HG03575 (cell line): Measurements from ENCODE around the gene ETS2.

ENCODE experiments used
- ATAC-seq: cut with Tn5 transposase; IDR thresholded peaks from one replicate; pipeline ENCODE4 v1.9.1; 2021; ENCODE audit not compliant: unreplicated experiment, insufficient number of reproducible peaks, low FRiP score; ENCODE audit errors: extremely low read depth

The ETS2 gene

DNA sequence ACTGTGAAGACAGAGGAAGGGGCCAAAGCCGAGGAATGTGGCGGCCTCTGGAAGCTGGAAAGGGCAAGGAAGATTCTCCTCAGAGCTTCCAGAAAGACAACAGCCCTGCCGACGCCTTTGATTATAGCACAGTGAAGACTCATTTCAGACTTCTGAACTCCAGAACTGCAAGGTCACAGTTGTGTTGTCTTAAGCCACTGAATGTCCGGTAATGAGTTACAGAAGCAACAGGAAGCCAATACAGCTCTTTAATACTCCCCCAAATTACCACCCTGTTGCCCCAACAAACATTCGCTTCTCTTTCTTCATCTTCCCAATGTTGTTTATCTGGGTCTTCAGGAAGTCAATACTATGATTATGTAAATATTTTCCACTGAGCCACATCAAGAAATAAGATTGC is 44.0 kb downstream of the ETS2 start:
- no peak for ATAC-seq

DNA sequence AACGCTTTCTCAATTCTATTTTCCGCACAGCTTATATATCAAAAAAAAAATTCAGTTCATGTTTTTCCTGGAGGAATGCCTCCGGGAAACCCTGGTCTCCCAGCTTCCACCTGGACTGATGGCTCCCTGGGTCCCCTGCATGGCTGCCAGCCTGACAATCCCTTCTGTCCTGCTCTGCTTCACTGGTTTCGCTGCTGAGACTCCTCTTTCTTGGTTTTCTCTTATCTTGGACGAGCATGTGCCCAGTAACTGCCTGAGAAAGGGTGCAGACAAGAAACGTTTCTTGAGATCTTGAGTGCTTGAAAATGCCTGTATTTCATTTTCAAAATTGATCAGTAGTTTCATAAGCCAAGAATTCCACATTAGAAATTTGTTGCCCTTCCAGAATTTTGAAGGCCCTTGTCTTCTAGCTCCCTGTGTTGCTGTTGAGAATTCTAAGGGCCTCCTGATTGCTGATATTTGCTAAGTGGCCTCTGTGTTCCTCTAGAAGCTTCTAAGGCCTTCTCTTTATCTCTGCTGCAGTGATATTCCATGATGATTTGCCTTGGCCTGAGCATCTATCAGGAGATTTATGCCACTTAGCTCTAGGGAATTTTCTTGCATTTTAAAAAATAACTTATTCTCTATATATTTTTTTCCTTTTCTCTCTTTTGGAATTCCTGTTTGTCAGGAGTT is 44.7 kb downstream of the ETS2 start:
- no peak for ATAC-seq

DNA sequence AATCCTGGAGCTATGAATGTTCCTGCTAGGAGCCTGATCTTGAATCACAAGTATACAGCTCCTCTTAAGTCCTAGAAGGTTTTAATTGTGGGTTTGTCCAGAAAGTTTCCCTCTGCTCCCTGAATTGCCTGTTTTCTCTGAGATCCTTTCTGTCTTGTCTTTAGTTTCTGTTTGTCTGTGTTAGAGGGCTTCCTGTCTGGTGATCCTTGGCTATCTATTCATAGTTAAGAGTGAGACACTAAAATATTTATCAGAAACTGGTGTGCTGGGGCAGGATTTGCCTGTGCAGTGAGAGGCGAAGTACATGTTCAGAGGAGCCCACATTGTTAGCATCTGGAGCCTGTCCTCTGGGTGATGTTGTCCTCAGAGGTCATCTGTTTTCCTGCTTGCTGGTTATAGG is 45.4 kb downstream of the ETS2 start:
- no peak for ATAC-seq

DNA sequence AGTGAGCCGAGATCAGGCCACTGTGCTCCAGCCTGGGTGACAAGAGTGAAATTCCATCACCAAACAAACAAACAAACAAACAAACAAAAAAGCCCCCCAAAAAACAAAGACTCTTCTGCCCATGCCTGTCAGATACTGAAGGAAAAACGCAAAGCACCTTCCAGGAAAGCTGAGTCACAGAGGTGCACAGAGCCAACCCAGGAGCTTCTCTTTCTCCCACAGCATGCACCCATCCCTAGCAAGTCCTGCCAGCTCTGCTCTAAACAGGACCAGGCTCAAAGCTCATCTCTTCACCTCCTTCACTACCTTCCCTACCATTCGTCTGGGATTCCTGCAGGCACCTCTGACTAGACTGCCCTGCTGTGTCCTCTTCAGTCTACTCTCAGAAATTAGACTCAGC is 46.5 kb downstream of the ETS2 start:
- no peak for ATAC-seq

DNA sequence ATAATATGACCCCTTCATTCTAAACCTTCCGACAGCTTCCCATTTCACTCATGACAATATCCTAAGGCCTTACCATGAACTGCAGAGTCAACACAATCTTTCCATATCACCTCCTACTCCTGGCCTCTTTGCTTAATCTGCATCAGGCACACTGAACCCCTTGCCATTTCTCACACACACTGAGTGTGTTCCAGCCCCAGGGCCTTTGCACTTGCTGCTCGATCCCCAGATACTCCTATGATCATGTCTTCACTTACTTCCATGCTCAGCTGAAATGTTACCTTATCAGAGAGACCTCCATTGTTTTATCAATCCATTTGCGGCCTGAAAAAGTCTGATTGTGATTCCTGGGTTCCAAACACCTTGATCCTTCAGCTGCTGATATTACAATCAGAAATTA is 47.0 kb downstream of the ETS2 start:
- no peak for ATAC-seq

DNA sequence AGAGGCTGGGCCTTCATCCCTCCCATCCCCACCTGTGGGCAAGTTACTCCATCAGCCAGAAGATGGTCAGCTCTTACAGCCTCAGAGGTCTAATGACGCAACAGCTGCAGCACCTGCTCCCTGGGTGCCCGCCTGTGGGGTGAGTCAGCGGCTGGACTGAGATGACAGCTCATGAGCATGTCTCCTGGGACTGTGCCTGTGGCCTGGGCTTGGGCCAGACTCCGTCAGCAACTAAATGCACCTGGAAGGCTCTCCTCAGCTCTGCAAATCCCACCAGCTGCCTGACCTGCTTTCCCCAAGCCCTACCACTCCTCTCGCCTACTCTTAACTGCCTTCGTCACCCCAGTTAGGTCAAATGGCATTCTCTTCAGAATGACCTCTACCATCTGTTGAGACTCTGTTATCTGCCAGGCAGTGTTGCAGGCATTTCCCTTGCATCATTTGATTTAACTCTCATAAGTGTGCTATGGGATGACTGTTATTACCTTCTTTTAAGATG is 47.7 kb downstream of the ETS2 start:
- ATAC-seq: no peak

DNA sequence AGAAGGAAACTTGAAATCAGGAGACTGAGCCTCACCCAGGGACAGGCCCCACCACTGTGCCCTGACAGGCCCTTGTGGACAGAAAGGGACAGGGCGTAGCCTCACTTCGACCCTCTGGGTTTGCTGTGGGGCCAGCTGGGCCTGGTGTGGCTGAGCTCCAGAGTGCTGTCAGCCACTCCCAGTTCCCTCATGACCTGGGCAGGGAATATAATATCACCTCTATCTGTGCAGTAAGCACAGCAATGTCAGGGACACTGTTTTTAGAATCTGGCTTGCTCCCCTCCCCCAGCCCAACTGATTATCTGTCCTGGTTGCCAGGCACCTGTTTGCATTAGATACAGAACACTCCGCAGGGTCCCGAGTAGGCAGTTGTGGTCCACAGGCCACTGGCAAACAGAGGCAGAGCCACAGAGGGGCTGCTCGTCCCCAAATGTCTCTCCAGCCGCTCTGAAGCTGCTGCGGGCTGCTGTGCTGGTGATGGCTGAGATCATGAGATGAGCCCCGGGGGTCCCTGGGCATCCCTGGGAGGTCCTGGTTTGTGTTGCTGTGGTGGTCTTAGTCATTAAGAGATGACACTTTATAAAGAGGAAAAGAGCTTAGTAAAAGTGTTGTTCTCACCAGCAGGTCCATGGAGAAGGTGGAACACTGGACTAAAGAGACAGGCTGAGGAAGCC is 51.6 kb downstream of the ETS2 start:
- no peak for ATAC-seq

DNA sequence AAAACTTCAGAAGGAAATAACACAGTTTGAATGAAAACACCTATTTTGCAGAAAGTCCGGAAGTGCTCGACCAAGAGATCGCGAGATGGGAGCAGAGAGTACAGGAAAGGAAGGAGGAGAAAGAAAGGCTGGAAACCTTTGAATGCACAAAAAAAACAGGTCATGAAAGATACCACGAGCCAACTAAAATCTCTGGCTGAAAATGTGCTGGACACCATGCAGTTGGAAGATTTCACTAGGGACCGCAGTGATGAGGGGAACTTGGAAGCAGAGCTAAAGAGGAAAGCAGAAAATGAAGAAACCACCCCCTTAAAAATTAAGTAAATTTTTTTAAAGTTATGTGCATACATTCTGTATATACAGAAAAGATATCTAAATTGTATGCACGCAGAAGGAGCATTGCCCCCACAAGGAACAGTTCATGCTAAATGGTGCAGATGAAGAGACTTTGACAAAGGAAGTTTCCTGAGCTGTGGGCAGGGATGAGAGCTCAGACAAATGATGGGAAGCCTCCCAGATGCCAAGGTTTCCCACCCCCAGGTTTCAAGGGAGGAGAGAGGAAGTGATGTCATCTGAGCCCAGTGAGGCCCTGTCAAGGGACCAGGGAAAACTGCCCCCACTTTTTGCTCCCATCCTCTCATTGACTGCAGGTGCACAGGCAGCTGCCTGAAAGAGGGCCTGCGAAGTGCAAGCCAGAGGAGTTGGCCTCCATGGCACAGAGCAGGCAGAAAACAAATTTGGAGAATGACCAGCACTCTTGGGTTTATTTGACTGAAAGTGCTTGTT is 52.5 kb downstream of the ETS2 start:
- ATAC-seq: no peak

DNA sequence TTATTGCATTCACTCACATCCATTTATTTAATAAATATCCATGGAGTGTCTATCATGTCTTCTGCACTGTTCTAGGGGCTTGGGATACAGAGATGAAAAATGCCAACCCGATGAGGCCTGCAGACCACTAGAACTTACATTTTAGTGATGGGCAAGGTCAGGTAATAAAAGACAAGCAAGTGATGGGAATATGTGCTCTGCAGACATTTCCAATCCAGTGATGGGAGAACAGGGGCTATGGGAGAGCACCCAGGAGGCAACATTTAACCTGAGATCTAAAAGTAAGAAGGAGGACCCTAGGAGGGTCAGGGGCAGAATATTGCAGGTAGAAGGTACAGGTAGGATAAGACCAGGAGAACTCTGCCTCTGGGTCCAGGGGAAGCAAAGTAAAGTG is 53.1 kb downstream of the ETS2 start:
- ATAC-seq: no peak

DNA sequence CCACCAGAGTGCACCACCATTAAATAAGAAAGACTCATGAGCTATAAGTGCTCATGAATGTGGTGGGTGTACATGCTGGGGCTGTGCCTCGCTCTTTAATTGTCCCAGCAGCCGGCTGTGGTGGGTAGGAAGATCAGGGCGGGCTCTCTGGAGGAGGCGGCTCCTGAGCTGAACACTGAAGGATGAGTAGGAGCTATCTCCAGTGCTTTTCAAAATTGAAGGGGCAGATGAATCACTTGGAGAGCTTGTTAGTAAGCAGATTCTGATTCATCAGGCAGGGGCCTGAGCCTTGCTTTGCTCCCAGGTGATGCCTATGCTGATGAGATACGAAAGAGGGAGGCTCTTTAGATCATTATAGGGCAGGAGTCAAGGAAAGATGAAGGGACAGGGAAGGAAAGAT is 54.1 kb downstream of the ETS2 start:
- no peak for ATAC-seq

DNA sequence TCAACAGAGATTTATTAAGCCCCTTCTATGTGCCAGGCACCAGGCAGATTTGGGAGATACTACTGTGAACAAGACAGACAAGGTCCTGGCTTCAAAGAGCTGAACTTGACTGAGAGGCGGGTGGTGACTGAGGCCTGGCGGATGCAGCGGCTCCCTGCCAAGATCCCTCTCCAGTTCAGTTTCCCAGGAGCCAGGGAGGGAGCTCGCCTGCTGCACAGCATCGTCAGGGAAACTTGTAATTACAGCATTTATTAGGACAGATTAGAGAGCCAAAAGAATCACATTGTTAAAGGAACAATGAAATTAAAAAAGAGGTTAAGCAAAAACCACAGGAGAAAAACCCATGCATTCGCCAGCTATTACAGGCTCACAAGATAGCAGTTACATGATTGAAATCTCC is 55.3 kb downstream of the ETS2 start:
- no peak for ATAC-seq

DNA sequence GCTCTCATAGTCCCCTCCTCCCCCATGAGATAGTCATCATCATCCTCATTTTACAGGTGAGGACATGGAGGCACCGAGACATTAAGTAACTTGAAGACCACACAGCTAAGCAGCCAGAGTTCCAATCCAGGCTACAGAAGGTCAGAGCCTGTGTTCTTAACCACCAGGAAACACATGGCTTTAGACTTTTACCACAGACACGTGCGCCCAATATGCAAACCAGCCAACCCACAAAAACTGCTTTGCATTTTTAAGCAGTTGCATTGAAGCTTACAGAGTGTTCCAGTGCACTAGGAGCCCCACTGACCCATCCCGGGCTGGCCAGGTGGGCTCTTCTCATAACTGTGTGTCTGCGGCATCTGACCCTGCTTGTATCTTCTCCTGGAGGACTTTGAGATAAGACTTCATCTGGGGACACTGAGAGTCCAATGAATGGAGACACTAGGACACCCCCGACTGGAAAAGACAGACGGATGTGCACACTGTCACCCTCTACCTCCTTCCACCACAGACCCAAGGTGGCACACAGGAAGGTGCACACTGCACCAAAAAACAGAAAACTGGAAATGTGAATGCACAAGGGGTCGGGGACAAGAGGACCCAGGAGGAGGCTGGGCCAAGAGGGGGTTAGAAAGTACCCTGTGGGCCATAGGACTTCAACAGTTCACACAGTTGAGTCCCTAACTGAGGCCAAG is 56.4 kb downstream of the ETS2 start:
- no peak for ATAC-seq

DNA sequence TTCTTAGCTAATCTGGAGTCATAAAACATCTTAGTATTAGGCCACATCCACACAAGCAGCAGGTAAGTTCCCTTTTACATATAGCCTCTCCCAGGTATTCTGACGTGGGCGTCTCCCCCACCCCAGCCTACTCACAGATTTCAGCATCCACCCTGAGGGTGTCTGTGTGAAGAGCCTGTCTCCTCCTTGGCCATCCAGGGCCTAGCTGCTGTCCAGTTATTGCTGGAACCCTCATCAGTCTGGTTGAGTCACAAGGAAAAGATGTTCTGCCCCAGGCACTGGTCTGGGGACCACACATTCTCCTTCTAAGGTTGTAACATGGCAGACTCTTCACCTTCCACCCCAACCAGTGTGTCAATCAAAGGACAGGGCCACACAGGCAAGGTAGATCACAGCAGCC is 57.6 kb downstream of the ETS2 start:
- ATAC-seq: no peak

DNA sequence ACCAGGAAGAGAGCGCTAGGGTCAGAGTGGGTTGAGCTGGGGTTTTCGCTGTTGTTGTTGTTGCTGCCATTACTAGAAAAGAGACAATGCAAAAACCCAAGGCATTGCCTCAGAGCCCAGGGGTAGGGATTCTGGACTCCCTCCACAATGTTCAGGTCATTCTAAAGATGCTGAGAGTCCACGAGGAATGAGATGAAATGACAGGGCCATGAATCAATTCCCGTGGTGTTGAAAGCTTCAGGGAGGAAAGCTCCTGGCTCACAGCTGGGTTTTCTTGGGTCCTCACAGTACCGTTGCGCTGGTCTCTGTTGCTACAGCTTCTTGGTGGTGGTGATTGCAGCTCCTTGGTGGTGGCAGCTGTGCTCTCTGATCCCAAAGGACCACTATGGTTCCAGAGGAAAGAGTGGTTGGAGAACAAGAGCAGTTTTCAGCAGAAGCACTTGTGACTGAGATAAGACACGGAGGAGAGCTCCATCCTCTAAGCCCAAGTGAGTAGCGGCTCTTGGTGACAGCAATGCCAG is 58.2 kb downstream of the ETS2 start:
- ATAC-seq: no peak

DNA sequence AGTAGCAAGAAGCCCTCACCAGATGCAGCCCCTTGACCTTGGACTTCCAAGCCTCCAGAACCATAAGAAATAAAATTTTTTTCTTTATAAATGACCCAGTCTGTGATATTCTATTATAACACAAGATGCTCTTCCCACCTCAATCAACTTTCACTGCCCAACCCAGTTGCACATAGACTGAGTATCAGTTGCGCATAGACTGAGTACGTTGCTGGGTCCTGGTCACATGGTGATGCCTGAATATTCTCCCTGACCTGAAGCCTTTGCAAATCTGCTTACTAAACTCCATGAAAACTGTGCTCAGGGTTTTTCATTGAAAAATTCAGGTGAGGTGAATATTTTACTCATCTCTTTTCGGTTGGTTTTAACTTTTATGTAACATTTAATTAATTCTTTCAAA is 59.2 kb downstream of the ETS2 start:
- ATAC-seq: no peak

DNA sequence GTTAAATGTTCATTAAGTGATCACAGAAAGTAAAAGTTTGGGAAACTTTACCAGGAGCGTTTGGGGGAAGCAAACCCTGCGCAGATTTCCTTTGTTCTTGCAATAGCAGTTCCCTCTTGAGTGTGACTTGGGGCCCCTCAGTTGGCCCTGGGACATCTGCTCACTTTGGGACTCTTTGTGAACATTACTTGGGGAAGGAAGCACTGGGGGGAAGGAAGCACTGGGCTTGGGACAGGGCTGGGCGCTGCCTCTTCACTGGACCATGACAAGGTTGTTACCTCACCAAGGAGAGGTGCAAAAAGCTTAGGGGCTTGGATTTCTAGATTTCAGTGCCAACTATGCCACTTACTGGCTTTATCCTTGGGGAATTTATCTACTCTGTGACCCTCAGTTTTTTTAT is 63.5 kb downstream of the ETS2 start:
- no peak for ATAC-seq

DNA sequence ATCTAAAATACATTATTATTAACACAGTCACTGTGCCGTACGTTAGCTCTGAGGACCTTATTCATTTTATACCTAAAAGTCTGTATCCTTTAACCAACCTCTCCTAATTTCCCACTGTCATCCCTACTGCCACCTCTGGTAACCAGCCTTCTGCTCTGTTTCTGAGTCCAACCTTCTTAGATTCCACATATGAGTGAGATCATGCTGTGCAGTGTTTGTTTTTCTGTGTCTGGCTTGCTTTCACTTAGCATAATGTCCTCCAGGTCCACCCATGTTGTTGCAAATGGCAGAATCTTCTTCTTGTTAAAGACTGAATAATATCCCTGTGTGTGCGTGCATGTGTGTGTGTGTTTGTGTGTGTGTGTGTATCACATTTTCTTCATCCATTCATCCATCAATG is 64.2 kb downstream of the ETS2 start:
- no peak for ATAC-seq
